CD14-positive monocyte (primary cell): Measurements from ENCODE around the gene GMDS. TPM values are rescaled to one million over a fixed set of nuclear protein-coding genes. Genes with fewer than 3 reads are reported as not detected.

Source experiments
- DNase-seq, 3 donors: peaks; one replicate each; pipeline ENCODE4 v3.0.0-alpha.2; 2011 to 2022
- H2AFZ ChIP-seq: 2 replicates; pipeline ENCODE4 v1.6.0; 2012; ENCODE audit warnings: mild to moderate bottlenecking, low read depth, low read length, inconsistent platforms; ENCODE audit not compliant: insufficient read depth, poor library complexity, severe bottlenecking
- H3K27ac ChIP-seq, 2 donors: 1 replicate in 1 of 2; 2 replicates in 1 of 2; pipeline ENCODE4 v1.5.1; 2012 to 2013; ENCODE audit warnings: low read length in 2 of 2, control low read depth in 1 of 2, inconsistent platforms in 1 of 2, low read depth in 1 of 2, mild to moderate bottlenecking in 1 of 2
- H3K27me3 ChIP-seq, 2 donors: one replicate each; pipeline versions ENCODE4 v1.6.0 to v1.6.1; 2011 to 2013; ENCODE audit warnings: low read length in 2 of 2; ENCODE audit not compliant: control insufficient read depth in 2 of 2, insufficient read depth in 2 of 2
- H3K36me3 ChIP-seq, 2 donors: replicated peaks in 1 of 2; 1 replicate in 1 of 2; 2 replicates in 1 of 2; pipeline versions ENCODE4 v1.5.1 to v1.6.1; 2012 to 2013; ENCODE audit warnings: low read length in 2 of 2, control low read depth in 1 of 2, inconsistent platforms in 1 of 2, mild to moderate bottlenecking in 1 of 2; ENCODE audit not compliant: insufficient read depth in 2 of 2, control insufficient read depth in 1 of 2
- H3K4me1 ChIP-seq, 2 donors: 1 replicate in 1 of 2; 2 replicates in 1 of 2; pipeline versions ENCODE4 v1.5.1 to v1.6.1; 2012 to 2013; ENCODE audit warnings: low read length in 2 of 2, control low read depth in 1 of 2, inconsistent platforms in 1 of 2, mild to moderate bottlenecking in 1 of 2, moderate library complexity in 1 of 2; ENCODE audit not compliant: insufficient read depth in 2 of 2, control insufficient read depth in 1 of 2
- H3K4me2 ChIP-seq: replicated peaks from 2 replicates; pipeline ENCODE3; 2012; ENCODE audit warnings: low read length, moderate library complexity, mild to moderate bottlenecking; ENCODE audit not compliant: poor library complexity, severe bottlenecking; ENCODE audit errors: extremely low read depth
- H3K4me3 ChIP-seq, 3 experiments: fragments of 200-600 bp in 1 of 3; sonication (generic) in 1 of 3; replicated peaks in 1 of 3; 1 replicate in 2 of 3; 2 replicates in 1 of 3; pipeline ENCODE4 v1.5.1; 2011 to 2013; ENCODE audit warnings: low read length in 3 of 3, mild to moderate bottlenecking in 3 of 3, control low read depth in 2 of 3, low read depth in 2 of 3, inconsistent platforms in 1 of 3, moderate library complexity in 1 of 3
- H3K79me2 ChIP-seq: 2 replicates; pipeline ENCODE4 v1.6.0; 2012; ENCODE audit warnings: mild to moderate bottlenecking, control low read depth, inconsistent platforms, low read length, moderate library complexity; ENCODE audit not compliant: insufficient read depth
- H3K9ac ChIP-seq: 2 replicates; pipeline ENCODE4 v1.6.0; 2017; ENCODE audit warnings: low read length, mild to moderate bottlenecking; ENCODE audit not compliant: insufficient read depth, poor library complexity, severe bottlenecking
- H3K9me3 ChIP-seq, 2 donors: replicated peaks in 1 of 2; 1 replicate in 1 of 2; 2 replicates in 1 of 2; pipeline versions ENCODE4 v1.5.1 to v1.6.1; 2012 to 2013; ENCODE audit warnings: low read length in 2 of 2, control low read depth in 1 of 2; ENCODE audit not compliant: control insufficient read depth in 1 of 2, insufficient read depth in 1 of 2
- H4K20me1 ChIP-seq: 2 replicates; pipeline ENCODE4 v1.6.0; 2012; ENCODE audit warnings: mild to moderate bottlenecking, low read length, control low read depth, moderate library complexity; ENCODE audit not compliant: insufficient read depth
- H3K27ac Mint-ChIP-seq, 7 donors: one replicate each; pipeline ENCODE4 v1.8.0; 2020; ENCODE audit warnings: mild to moderate bottlenecking in 7 of 7, mixed read lengths in 7 of 7, moderate library complexity in 6 of 7, inconsistent platforms in 2 of 7
- H3K27me3 Mint-ChIP-seq, 3 donors: one replicate each; pipeline ENCODE4 v1.8.0; 2021 to 2022; ENCODE audit warnings: low read depth in 3 of 3, mild to moderate bottlenecking in 3 of 3, mixed read lengths in 3 of 3, moderate library complexity in 3 of 3, inconsistent platforms in 1 of 3
- H3K36me3 Mint-ChIP-seq, 2 donors: one replicate each; pipeline ENCODE4 v1.8.0; 2020; ENCODE audit warnings: mixed read lengths in 2 of 2, inconsistent platforms in 1 of 2, mild to moderate bottlenecking in 1 of 2
- H3K4me1 Mint-ChIP-seq: one replicate; pipeline ENCODE4 v1.8.0; 2020; ENCODE audit warnings: mild to moderate bottlenecking, mixed read lengths
- H3K4me3 Mint-ChIP-seq, 2 donors: one replicate each; pipeline ENCODE4 v1.8.0; 2020; ENCODE audit warnings: mild to moderate bottlenecking in 2 of 2, mixed read lengths in 2 of 2, moderate library complexity in 1 of 2
- H3K9me3 Mint-ChIP-seq, 7 donors: one replicate each; pipeline ENCODE4 v1.8.0; 2020 to 2022; ENCODE audit warnings: mixed read lengths in 7 of 7, mild to moderate bottlenecking in 6 of 7, moderate library complexity in 6 of 7, inconsistent platforms in 2 of 7
- WGBS: methylation state at CpG from one replicate; pipeline ENCODE4 v1.1.5; 2013; ENCODE audit warnings: missing lambda C conversion rate; ENCODE audit not compliant: insufficient coverage; 5-methylcytosine and 5-hydroxymethylcytosine counted together
- intact Hi-C, 2 donors: fragments of 100-400 bp; cut with micrococcal nuclease; formaldehyde crosslinking; loops; one replicate each; pipeline versions ENCODE4 v1.15.0 to v1.15.1; 2023
- polyA plus RNA-seq, 3 donors: library from polyadenylated mRNA; depleted of rRNA in 1 of 3; unstranded in 2 of 3; stranded (reverse) in 1 of 3; fragments of 300-500 nt in 2 of 3; fragments of >200 nt in 1 of 3; fragmentation: Illumina TruSeq in 2 of 3; gene quantifications; 1 replicate in 2 of 3; 2 replicates in 1 of 3; pipeline ENCODE4 v1.2.3, GENCODE V29; 2012 to 2021
- TF ChIP-seq, protein P1 (sequence below): fragments of 200-600 bp; IDR thresholded peaks from one replicate; pipeline ENCODE4 v1.8.0; 2022; ENCODE audit warnings: antibody characterized with exemption, mild to moderate bottlenecking

GMDS gene
- polyA plus RNA-seq, 3 donors, result 10.5 to 19.9 (median 17.6) TPM

DNA sequence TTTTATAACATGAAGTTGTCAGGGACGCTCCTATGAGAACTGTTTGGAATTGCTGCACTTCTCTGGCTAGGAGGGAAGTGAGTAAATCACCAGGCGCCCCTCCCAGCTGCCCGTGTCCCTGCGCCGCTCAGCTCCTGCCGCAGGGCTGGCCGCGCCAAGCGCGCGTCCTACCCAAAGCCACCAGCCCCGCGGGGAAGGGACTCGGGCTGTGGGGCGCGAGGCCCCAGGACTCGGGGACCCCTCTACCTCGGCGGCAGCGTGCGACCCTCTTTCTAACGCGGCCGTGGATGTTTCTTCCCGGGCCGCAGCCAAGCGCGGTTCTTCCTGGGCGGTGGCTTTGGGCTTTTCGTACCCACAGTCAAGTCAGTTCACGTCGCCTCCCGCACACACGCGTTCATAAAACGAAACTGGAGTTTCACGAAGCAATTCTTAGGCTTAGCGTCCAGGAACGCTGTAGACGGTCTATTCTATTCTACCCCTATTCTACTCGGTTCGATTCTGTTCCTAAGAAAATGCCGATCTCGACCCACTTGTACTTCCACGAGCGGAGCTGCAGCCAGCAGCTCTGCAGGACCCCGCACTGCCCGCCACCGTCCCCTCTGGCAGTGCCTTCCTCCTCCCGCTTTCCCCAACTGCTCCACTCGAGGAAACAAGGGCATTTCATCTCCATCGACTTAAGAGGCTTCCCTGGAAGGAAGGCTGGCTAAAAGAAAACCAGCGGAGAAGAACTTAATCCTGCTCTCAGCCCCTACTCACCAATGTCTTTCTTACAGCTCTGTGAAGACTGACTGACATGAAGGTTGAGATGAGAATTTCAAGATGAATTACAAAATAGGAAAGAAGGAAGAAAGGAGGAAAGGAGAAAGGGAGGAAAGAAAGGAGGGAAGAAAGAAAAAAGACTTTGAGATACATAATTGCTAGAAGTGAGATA lies 620.3 kb downstream of the GMDS start:
- Histone ChIP-seq H3K4me1 (peaks cover 18 to 24% of the 10 kb centered on the region in 2 donors), H3K4me3 (peak overlapping the region; percentile 13 to 69 (median 26)), H3K9me3 (peaks cover 0 to 13% of the 10 kb centered on the region in 2 donors), H3K4me2 (peak overlapping the region; percentile 90), H2AFZ (no peak overlapping the region), H3K9ac (peak overlapping the region; percentile 17), H3K79me2 (no peaks in the 10 kb centered on the region), H4K20me1 (peaks cover 3% of the 10 kb centered on the region), H3K36me3 (no peaks in the 10 kb centered on the region), H3K27me3 (peaks cover 61 to 88% of the 10 kb centered on the region in 2 donors), H3K27ac (no peak overlapping the region)
- peak in 1 of 3 donors; percentile 34 for DNase-seq
- H3K9me3 Mint-ChIP-seq, result peaks cover 0 to 25% (median 5%) of the 10 kb centered on the region in 7 donors
- peaks cover 22% of the 10 kb centered on the region for H3K4me1 Mint-ChIP-seq
- TF ChIP-seq, protein P1, sequence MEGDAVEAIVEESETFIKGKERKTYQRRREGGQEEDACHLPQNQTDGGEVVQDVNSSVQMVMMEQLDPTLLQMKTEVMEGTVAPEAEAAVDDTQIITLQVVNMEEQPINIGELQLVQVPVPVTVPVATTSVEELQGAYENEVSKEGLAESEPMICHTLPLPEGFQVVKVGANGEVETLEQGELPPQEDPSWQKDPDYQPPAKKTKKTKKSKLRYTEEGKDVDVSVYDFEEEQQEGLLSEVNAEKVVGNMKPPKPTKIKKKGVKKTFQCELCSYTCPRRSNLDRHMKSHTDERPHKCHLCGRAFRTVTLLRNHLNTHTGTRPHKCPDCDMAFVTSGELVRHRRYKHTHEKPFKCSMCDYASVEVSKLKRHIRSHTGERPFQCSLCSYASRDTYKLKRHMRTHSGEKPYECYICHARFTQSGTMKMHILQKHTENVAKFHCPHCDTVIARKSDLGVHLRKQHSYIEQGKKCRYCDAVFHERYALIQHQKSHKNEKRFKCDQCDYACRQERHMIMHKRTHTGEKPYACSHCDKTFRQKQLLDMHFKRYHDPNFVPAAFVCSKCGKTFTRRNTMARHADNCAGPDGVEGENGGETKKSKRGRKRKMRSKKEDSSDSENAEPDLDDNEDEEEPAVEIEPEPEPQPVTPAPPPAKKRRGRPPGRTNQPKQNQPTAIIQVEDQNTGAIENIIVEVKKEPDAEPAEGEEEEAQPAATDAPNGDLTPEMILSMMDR, result no peak
- no peak overlapping the region for H3K27ac Mint-ChIP-seq
- intact Hi-C loops, result no loop called here
- peaks cover 73 to 90% (median 80%) of the 10 kb centered on the region in 3 donors for H3K27me3 Mint-ChIP-seq
- H3K36me3 Mint-ChIP-seq, result peaks cover 21 to 27% of the 10 kb centered on the region in 2 donors
- 2% methylated on average over 49 of the region's 53 CpGs for WGBS
- H3K4me3 Mint-ChIP-seq, result peak overlapping the region; percentile 82 to 93

DNA sequence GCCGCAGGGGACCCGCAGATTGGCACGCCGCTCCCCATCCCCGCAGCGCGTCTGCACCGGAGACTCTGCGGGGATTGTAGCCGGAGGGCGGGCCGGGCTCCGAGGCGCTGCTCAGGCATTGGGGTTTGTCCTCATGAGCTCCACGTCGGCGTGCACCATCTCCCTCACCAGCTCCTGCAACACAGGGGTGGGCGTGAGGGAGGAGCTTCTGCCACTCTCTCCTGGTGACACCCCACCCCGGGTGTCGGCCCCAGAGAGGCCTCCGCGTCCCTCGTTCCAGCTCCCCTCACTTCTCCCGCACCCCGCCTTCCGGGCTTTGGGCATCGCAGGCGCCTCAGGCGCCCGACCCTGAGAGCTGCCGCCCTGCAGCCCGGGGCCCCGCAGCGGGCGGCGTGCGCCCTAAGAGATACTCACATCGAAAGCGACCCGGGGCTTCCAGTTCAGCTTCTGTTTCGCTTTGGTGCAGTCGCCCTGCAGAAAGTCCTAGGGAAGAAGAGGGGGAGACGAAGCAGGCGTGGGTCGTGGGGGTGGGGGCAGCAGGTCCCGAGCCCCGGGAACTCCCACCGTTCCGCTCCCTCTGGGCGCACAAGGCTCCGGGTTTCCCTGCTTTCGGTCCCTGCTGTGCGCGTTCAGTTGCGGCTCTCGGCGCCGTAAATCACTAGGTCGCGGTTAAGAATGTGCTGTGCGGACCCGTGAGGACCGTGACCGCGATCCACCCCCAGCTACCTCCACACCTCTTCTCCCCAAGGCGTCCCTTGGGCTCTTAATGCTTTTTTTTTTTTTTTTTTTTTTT lies 621.2 kb downstream of the GMDS start:
- peak overlapping the region; percentile 90 for H3K4me2 ChIP-seq
- peak overlapping the region; percentile 13 to 69 (median 26) for H3K4me3 ChIP-seq
- peaks cover 67 to 96% of the 10 kb centered on the region in 2 donors for H3K27me3 ChIP-seq
- Mint-ChIP-seq H3K4me1 (peaks cover 26% of the 10 kb centered on the region), H3K4me3 (peak overlapping the region; percentile 82 to 93), H3K27ac (no peak overlapping the region), H3K9me3 (peaks cover 0 to 25% (median 5%) of the 10 kb centered on the region in 7 donors), H3K36me3 (peaks cover 21 to 27% of the 10 kb centered on the region in 2 donors), H3K27me3 (peaks cover 78 to 97% (median 86%) of the 10 kb centered on the region in 3 donors)
- intact Hi-C loops, result no loop called here
- no peak overlapping the region for H3K27ac ChIP-seq
- TF ChIP-seq, protein P1, result no peak
- H4K20me1 ChIP-seq, result peaks cover 3% of the 10 kb centered on the region
- H3K36me3 ChIP-seq, result no peaks in the 10 kb centered on the region
- DNase-seq, result no peak
- peaks cover 0 to 13% of the 10 kb centered on the region in 2 donors for H3K9me3 ChIP-seq
- H3K79me2 ChIP-seq, result no peaks in the 10 kb centered on the region
- H3K4me1 ChIP-seq, result peaks cover 23 to 33% of the 10 kb centered on the region in 2 donors
- 37% methylated on average over 52 of the region's 66 CpGs for WGBS
- no peak overlapping the region for H2AFZ ChIP-seq
- H3K9ac ChIP-seq, result peak overlapping the region; percentile 17
